ENCODE data around the gene ARID2.

GRCh38 chr12:45718306-45718705, 11.2 kb upstream of the ARID2 start:
- TF ChIP-seq POLR2A (IDR thresholded peaks at IDR 0.05) (no peak), CTCF (IDR thresholded peaks at IDR 0.05 in 4 of 5, conservative IDR thresholded peaks at IDR 0.05 in 1 of 5) (no peak)

Data from gastrocnemius medialis (tissue), 4 donors.